NCI-H2081 (cell line): ENCODE results near the gene NECTIN3.

Experiments
- DNase-seq, 2 experiments: peaks; one replicate each; lab custom pipeline; 2025; lab: John Stamatoyannopoulos, UW

NECTIN3 gene

GRCh38 chr3:111071257-111072030, at the start of gene NECTIN3:
Gene NECTIN3, plus strand, starts transcription at chr3:111071816. Its CDS starts 202 bp downstream, at chr3:111072018.
- DNase-seq, result peak; percentile 86 to 87

- no peak for DNase-seq
Measured at GRCh38 chr3:111027868-111028267, 43.7 kb upstream of the NECTIN3 start.

GRCh38 chr3:111031538-111031937, 40.1 kb upstream of the NECTIN3 start:
- DNase-seq, result no peak

- no peak for DNase-seq
Measured at GRCh38 chr3:111032677-111033076, 38.9 kb upstream of the NECTIN3 start.

- no peak for DNase-seq
Measured at GRCh38 chr3:111033470-111034050, 38.1 kb upstream of the NECTIN3 start.

- no peak for DNase-seq
Measured at GRCh38 chr3:111035316-111035715, 36.3 kb upstream of the NECTIN3 start.

GRCh38 chr3:111035902-111036301, 35.7 kb upstream of the NECTIN3 start:
- no peak for DNase-seq

GRCh38 chr3:111040959-111041358, 30.7 kb upstream of the NECTIN3 start:
- DNase-seq, result no peak

- no peak for DNase-seq
Measured at GRCh38 chr3:111045564-111045963, 26.1 kb upstream of the NECTIN3 start.

- DNase-seq, result no peak
Measured at GRCh38 chr3:111047042-111047441, 24.6 kb upstream of the NECTIN3 start.

- DNase-seq, result no peak
Measured at GRCh38 chr3:111047812-111048435, 23.7 kb upstream of the NECTIN3 start.

- DNase-seq, result no peak
Measured at GRCh38 chr3:111051354-111051753, 20.3 kb upstream of the NECTIN3 start.

GRCh38 chr3:111068574-111068973, 3.0 kb upstream of the NECTIN3 start:
- DNase-seq, result no peak

GRCh38 chr3:111069974-111070771, 1.4 kb upstream of the NECTIN3 start:
- no peak for DNase-seq

GRCh38 chr3:111070772-111071256, 802 bp upstream of the NECTIN3 start:
- peak in 1 of 2 experiments; percentile 52 for DNase-seq

- DNase-seq, result peak; percentile 17 to 18
Measured at GRCh38 chr3:111072031-111072921, 660 bp downstream of the NECTIN3 start.

GRCh38 chr3:111073218-111073617, 1.6 kb downstream of the NECTIN3 start:
- no peak for DNase-seq

GRCh38 chr3:111076732-111077131, 5.1 kb downstream of the NECTIN3 start:
- no peak for DNase-seq

- DNase-seq, result no peak
Measured at GRCh38 chr3:111077369-111077768, 5.8 kb downstream of the NECTIN3 start.

- peak; percentile 4 to 11 for DNase-seq
Measured at GRCh38 chr3:111080413-111080812, 8.8 kb downstream of the NECTIN3 start.

GRCh38 chr3:111081008-111081545, 9.5 kb downstream of the NECTIN3 start:
- DNase-seq, result no peak
